ENCODE data around the gene SCAMP2. TPM values are rescaled to one million over a fixed set of nuclear protein-coding genes. Genes with fewer than 3 reads are reported as not detected.

The SCAMP2 gene
- total and polyA plus RNA-seq, 2 of the 13 experiments (the other 11 are each of a cell fraction or from before 2014, with no cell fraction given) = 34.8 to 121 TPM

DNA sequence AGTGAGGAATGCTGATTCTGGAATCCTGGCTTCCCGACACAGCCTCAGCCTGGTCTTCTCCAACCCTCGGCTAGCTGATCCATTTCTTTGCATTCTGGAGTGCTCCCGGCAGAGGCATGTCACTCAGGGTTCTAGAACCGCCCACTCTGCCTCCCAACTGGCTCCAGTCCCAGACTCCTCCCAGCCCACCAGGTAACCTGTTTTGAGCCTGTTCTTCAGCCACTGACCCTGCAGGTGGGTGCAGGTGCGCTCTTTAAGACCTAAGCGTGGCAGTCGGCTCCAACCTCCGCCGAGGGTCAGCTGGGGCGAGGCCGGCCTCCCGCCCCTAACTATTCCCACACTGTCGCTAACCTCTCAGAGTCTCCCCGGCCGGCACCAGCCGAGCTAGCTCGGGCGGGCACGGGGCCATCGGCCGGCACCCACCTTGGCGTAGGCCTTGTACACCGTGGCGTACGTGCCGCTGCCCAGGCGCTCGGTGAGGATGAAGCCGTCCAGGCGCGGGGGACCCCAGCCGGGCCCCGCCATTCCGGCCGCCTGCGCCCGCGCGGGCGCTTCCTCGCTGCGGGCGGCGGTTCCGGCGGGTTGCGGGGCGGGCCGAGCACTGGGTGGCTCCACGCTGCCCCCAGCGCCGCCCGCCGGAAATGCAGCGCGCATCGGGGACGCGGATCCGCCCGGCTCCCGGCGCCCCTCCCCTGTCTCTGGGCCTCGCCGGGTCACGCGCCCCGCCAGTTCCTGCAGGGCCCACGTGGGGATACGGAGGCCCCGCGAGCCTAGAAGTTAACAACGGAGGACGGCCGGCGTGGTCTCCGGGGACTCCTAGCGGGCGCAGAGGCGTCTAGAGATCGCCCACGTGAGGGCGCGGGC, 30.4 kb downstream of the SCAMP2 start, which contains the start of gene ULK3 (continued):
- TF ChIP-seq, protein P1, sequence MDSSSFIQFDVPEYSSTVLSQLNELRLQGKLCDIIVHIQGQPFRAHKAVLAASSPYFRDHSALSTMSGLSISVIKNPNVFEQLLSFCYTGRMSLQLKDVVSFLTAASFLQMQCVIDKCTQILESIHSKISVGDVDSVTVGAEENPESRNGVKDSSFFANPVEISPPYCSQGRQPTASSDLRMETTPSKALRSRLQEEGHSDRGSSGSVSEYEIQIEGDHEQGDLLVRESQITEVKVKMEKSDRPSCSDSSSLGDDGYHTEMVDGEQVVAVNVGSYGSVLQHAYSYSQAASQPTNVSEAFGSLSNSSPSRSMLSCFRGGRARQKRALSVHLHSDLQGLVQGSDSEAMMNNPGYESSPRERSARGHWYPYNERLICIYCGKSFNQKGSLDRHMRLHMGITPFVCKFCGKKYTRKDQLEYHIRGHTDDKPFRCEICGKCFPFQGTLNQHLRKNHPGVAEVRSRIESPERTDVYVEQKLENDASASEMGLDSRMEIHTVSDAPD (CRISPR knock-in tag; IDR thresholded peaks at IDR 0.05) = 0 out of 2 replicates have a peak, but pooled peaks have one; percentile 38
- TF ChIP-seq, protein P2, sequence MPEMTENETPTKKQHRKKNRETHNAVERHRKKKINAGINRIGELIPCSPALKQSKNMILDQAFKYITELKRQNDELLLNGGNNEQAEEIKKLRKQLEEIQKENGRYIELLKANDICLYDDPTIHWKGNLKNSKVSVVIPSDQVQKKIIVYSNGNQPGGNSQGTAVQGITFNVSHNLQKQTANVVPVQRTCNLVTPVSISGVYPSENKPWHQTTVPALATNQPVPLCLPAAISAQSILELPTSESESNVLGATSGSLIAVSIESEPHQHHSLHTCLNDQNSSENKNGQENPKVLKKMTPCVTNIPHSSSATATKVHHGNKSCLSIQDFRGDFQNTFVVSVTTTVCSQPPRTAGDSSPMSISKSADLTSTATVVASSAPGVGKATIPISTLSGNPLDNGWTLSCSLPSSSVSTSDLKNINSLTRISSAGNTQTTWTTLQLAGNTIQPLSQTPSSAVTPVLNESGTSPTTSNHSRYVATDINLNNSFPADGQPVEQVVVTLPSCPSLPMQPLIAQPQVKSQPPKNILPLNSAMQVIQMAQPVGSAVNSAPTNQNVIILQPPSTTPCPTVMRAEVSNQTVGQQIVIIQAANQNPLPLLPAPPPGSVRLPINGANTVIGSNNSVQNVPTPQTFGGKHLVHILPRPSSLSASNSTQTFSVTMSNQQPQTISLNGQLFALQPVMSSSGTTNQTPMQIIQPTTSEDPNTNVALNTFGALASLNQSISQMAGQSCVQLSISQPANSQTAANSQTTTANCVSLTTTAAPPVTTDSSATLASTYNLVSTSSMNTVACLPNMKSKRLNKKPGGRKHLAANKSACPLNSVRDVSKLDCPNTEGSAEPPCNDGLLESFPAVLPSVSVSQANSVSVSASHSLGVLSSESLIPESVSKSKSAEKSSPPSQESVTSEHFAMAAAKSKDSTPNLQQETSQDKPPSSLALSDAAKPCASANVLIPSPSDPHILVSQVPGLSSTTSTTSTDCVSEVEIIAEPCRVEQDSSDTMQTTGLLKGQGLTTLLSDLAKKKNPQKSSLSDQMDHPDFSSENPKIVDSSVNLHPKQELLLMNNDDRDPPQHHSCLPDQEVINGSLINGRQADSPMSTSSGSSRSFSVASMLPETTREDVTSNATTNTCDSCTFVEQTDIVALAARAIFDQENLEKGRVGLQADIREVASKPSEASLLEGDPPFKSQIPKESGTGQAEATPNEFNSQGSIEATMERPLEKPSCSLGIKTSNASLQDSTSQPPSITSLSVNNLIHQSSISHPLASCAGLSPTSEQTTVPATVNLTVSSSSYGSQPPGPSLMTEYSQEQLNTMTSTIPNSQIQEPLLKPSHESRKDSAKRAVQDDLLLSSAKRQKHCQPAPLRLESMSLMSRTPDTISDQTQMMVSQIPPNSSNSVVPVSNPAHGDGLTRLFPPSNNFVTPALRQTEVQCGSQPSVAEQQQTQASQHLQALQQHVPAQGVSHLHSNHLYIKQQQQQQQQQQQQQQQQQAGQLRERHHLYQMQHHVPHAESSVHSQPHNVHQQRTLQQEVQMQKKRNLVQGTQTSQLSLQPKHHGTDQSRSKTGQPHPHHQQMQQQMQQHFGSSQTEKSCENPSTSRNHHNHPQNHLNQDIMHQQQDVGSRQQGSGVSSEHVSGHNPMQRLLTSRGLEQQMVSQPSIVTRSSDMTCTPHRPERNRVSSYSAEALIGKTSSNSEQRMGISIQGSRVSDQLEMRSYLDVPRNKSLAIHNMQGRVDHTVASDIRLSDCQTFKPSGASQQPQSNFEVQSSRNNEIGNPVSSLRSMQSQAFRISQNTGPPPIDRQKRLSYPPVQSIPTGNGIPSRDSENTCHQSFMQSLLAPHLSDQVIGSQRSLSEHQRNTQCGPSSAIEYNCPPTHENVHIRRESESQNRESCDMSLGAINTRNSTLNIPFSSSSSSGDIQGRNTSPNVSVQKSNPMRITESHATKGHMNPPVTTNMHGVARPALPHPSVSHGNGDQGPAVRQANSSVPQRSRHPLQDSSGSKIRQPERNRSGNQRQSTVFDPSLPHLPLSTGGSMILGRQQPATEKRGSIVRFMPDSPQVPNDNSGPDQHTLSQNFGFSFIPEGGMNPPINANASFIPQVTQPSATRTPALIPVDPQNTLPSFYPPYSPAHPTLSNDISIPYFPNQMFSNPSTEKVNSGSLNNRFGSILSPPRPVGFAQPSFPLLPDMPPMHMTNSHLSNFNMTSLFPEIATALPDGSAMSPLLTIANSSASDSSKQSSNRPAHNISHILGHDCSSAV (CRISPR knock-in tag; IDR thresholded peaks at IDR 0.05; ENCODE audit: borderline replicate concordance) = 0 out of 2 replicates have a peak, but pooled peaks have one; percentile 76
- TF ChIP-seq, protein P3, sequence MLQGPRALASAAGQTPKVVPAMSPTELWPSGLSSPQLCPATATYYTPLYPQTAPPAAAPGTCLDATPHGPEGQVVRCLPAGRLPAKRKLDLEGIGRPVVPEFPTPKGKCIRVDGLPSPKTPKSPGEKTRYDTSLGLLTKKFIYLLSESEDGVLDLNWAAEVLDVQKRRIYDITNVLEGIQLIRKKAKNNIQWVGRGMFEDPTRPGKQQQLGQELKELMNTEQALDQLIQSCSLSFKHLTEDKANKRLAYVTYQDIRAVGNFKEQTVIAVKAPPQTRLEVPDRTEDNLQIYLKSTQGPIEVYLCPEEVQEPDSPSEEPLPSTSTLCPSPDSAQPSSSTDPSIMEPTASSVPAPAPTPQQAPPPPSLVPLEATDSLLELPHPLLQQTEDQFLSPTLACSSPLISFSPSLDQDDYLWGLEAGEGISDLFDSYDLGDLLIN (CRISPR knock-in tag; IDR thresholded peaks at IDR 0.05; ENCODE audit: borderline replicate concordance) = no peak
- TF ChIP-seq, protein P4, sequence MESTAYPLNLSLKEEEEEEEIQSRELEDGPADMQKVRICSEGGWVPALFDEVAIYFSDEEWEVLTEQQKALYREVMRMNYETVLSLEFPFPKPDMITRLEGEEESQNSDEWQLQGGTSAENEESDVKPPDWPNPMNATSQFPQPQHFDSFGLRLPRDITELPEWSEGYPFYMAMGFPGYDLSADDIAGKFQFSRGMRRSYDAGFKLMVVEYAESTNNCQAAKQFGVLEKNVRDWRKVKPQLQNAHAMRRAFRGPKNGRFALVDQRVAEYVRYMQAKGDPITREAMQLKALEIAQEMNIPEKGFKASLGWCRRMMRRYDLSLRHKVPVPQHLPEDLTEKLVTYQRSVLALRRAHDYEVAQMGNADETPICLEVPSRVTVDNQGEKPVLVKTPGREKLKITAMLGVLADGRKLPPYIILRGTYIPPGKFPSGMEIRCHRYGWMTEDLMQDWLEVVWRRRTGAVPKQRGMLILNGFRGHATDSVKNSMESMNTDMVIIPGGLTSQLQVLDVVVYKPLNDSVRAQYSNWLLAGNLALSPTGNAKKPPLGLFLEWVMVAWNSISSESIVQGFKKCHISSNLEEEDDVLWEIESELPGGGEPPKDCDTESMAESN (CRISPR knock-in tag; conservative IDR thresholded peaks at IDR 0.05) = 0 out of 2 replicates have a peak, but pooled peaks have one; percentile 74
- TF ChIP-seq, protein P5, sequence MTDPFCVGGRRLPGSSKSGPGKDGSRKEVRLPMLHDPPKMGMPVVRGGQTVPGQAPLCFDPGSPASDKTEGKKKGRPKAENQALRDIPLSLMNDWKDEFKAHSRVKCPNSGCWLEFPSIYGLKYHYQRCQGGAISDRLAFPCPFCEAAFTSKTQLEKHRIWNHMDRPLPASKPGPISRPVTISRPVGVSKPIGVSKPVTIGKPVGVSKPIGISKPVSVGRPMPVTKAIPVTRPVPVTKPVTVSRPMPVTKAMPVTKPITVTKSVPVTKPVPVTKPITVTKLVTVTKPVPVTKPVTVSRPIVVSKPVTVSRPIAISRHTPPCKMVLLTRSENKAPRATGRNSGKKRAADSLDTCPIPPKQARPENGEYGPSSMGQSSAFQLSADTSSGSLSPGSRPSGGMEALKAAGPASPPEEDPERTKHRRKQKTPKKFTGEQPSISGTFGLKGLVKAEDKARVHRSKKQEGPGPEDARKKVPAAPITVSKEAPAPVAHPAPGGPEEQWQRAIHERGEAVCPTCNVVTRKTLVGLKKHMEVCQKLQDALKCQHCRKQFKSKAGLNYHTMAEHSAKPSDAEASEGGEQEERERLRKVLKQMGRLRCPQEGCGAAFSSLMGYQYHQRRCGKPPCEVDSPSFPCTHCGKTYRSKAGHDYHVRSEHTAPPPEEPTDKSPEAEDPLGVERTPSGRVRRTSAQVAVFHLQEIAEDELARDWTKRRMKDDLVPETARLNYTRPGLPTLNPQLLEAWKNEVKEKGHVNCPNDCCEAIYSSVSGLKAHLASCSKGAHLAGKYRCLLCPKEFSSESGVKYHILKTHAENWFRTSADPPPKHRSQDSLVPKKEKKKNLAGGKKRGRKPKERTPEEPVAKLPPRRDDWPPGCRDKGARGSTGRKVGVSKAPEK (CRISPR knock-in tag; IDR thresholded peaks at IDR 0.05; ENCODE audit: borderline replicate concordance) = no peak
- TF ChIP-seq ERF (CRISPR knock-in tag; IDR thresholded peaks at IDR 0.05) = peak; percentile 26; the same call in 1 of the 2 replicates
- no peak for TF ChIP-seq MTA3 (CRISPR knock-in tag; IDR thresholded peaks at IDR 0.05)
- peak; percentile 68; the same call in 1 of the 2 replicates for TF ChIP-seq SIN3A (IDR thresholded peaks at IDR 0.05; ENCODE audit: borderline replicate concordance, low read depth, low read length)
- TF ChIP-seq ARNTL (CRISPR knock-in tag; IDR thresholded peaks at IDR 0.05) = no peak
- TF ChIP-seq MED1 (CRISPR knock-in tag; IDR thresholded peaks at IDR 0.05) = no peak
- TF ChIP-seq AGO2 (optimal IDR thresholded peaks at IDR 0.05; ENCODE audit: low read depth, low read length) = peak; percentile 96

Data from HepG2 (cell line).